ENCODE data around the gene NDFIP2. TPM values are rescaled to one million over a fixed set of nuclear protein-coding genes. Genes with fewer than 3 reads are reported as not detected.
"Not testable (repeated sequence)": the region's sequence is repeated elsewhere in the genome, so short reads cannot be mapped to it uniquely, and the experiment has no call there.

The NDFIP2 gene
- total RNA-seq, 1 experiment from 2014 or later: 31.0 TPM

- no peak for DNase-seq
- no peak for TF ChIP-seq CTCF (conservative IDR thresholded peaks at IDR 0.05)
- H3K4me2 ChIP-seq (ENCODE audit: insufficient read depth, insufficient read length, low read length): no peak overlapping the region
- no CpG with 5 or more reads among the region's 2 CpGs for WGBS (ENCODE audit: extremely low coverage, insufficient read length, low lambda C conversion rate)
- no peaks in the 10 kb centered on the region for H3K9me3 Mint-ChIP-seq
- no peak overlapping the region for H4K8ac ChIP-seq (replicated peaks; ENCODE audit: insufficient read length, low read depth, low read length)
- no peaks in the 10 kb centered on the region for H3K27me3 ChIP-seq (ENCODE audit: insufficient read depth, low read length)
- H3K4me1 Mint-ChIP-seq: no peaks in the 10 kb centered on the region
- H2AFZ ChIP-seq (ENCODE audit: low read length): no peak overlapping the region
- no peaks in the 10 kb centered on the region for H3K27me3 Mint-ChIP-seq (ENCODE audit: low read depth)
- H3K79me2 ChIP-seq (ENCODE audit: insufficient read depth, low read length): no peaks in the 10 kb centered on the region
- no peak overlapping the region for H4K91ac ChIP-seq (ENCODE audit: insufficient read length, low read depth, low read length)
- H3K4me3 Mint-ChIP-seq: no peak overlapping the region
- no peak overlapping the region for H2BK15ac ChIP-seq (ENCODE audit: low read depth, low read length)
- no peaks in the 10 kb centered on the region for H3K9me3 ChIP-seq (ENCODE audit: control insufficient read depth, low read depth, low read length)
- 0 out of 7 replicates have a peak, but pooled peaks cover 0 to under 1% (median 0%) of the 10 kb centered on the region in 3 experiments for H3K36me3 Mint-ChIP-seq (ENCODE audit: insufficient read depth in 1 of 3, low read depth in 3 of 3)
- no peak overlapping the region for H2BK20ac ChIP-seq (ENCODE audit: low read depth, low read length, poor library complexity, severe bottlenecking)
- H2BK5ac ChIP-seq (ENCODE audit: insufficient read length, low read length): no peak overlapping the region
- no peak overlapping the region for H3K4ac ChIP-seq (ENCODE audit: low read depth, low read length)
- no peak overlapping the region for H3K14ac ChIP-seq (ENCODE audit: insufficient read depth, low read length)
- no peak overlapping the region for H3K23ac ChIP-seq (ENCODE audit: insufficient read length, low read depth, low read length)
- no peak overlapping the region for H2AK5ac ChIP-seq (ENCODE audit: insufficient read length, low read length)
- no peak overlapping the region for H3K18ac ChIP-seq (ENCODE audit: insufficient read length, low read depth, low read length)
- H3K9ac ChIP-seq (ENCODE audit: extremely low read depth, insufficient read length, low read length): no peak overlapping the region
- no peaks in the 10 kb centered on the region for H3K23me2 ChIP-seq (ENCODE audit: insufficient read length, low read depth, low read length, poor library complexity, severe bottlenecking)
- H4K5ac ChIP-seq (ENCODE audit: insufficient read length, low read depth, low read length): no peak overlapping the region
- no peak overlapping the region for H2BK12ac ChIP-seq (ENCODE audit: insufficient read length, low read depth, low read length)
- no peak overlapping the region for H2BK120ac ChIP-seq (ENCODE audit: low read depth, low read length, poor library complexity, severe bottlenecking)
- peak overlapping the region in 1 of 3 experiments; percentile 8; a peak in 2 of 7 replicates for H3K27ac Mint-ChIP-seq
- no peak overlapping the region for H3K27ac ChIP-seq (ENCODE audit: insufficient read length, low read depth, low read length)
- H4K20me1 ChIP-seq (ENCODE audit: control insufficient read depth, insufficient read depth, insufficient read length): no peaks in the 10 kb centered on the region
- H3K4me1 ChIP-seq (ENCODE audit: insufficient read depth, low read length): no peaks in the 10 kb centered on the region
- H3K56ac ChIP-seq (ENCODE audit: insufficient read length, low read depth, low read length): no peak overlapping the region
- no peak overlapping the region for H3T11ph ChIP-seq (ENCODE audit: low read length)
- no peaks in the 10 kb centered on the region for H3K79me1 ChIP-seq (ENCODE audit: insufficient read depth, low read depth, low read length, poor library complexity, severe bottlenecking)
Observed at GRCh38 chr13:79593641-79594275, 112.8 kb downstream of the NDFIP2 start.

- H3T11ph ChIP-seq (ENCODE audit: low read length): not testable (repeated sequence)
Observed at GRCh38 chr13:79600146-79600545, 119.2 kb downstream of the NDFIP2 start.

More at GRCh38 chr13:79600146-79600545, 119.2 kb downstream of the NDFIP2 start:
- H3K27me3 ChIP-seq (ENCODE audit: insufficient read depth, low read length); H2BK20ac ChIP-seq (ENCODE audit: low read depth, low read length, poor library complexity, severe bottlenecking); H3K14ac ChIP-seq (ENCODE audit: insufficient read depth, low read length); H3K36me3 Mint-ChIP-seq (ENCODE audit: insufficient read depth in 1 of 3, low read depth in 3 of 3); H2AK5ac ChIP-seq (ENCODE audit: insufficient read length, low read length); H3K56ac ChIP-seq (ENCODE audit: insufficient read length, low read depth, low read length); H3K23ac ChIP-seq (ENCODE audit: insufficient read length, low read depth, low read length); H3K27ac Mint-ChIP-seq; H4K5ac ChIP-seq (ENCODE audit: insufficient read length, low read depth, low read length); H3K4me2 ChIP-seq (ENCODE audit: insufficient read depth, insufficient read length, low read length); H3K9me3 Mint-ChIP-seq; H3K23me2 ChIP-seq (ENCODE audit: insufficient read length, low read depth, low read length, poor library complexity, severe bottlenecking); DNase-seq; H3K79me2 ChIP-seq (ENCODE audit: insufficient read depth, low read length); H3K18ac ChIP-seq (ENCODE audit: insufficient read length, low read depth, low read length); H3K9ac ChIP-seq (ENCODE audit: extremely low read depth, insufficient read length, low read length); H2BK15ac ChIP-seq (ENCODE audit: low read depth, low read length); H4K8ac ChIP-seq (replicated peaks; ENCODE audit: insufficient read length, low read depth, low read length); H2BK5ac ChIP-seq (ENCODE audit: insufficient read length, low read length); H3K4me1 ChIP-seq (ENCODE audit: insufficient read depth, low read length); H3K4me1 Mint-ChIP-seq; H2BK120ac ChIP-seq (ENCODE audit: low read depth, low read length, poor library complexity, severe bottlenecking); H3K27me3 Mint-ChIP-seq (ENCODE audit: low read depth); H2AFZ ChIP-seq (ENCODE audit: low read length); H3K27ac ChIP-seq (ENCODE audit: insufficient read length, low read depth, low read length); H3K4ac ChIP-seq (ENCODE audit: low read depth, low read length); H3K4me3 Mint-ChIP-seq; H3K79me1 ChIP-seq (ENCODE audit: insufficient read depth, low read depth, low read length, poor library complexity, severe bottlenecking); H4K91ac ChIP-seq (ENCODE audit: insufficient read length, low read depth, low read length); H4K20me1 ChIP-seq (ENCODE audit: control insufficient read depth, insufficient read depth, insufficient read length); H2BK12ac ChIP-seq (ENCODE audit: insufficient read length, low read depth, low read length); H3K9me3 ChIP-seq (ENCODE audit: control insufficient read depth, low read depth, low read length): not testable (repeated sequence)
- no CpG with 5 or more reads among the region's 33 CpGs for WGBS (ENCODE audit: extremely low coverage, insufficient read length, low lambda C conversion rate)

All from H9 (cell line).